Aorta (tissue), 5 donors: ENCODE data around the gene LRRC55. TPM values are rescaled to one million over a fixed set of nuclear protein-coding genes. Genes with fewer than 3 reads are reported as not detected.

Experiments
- ATAC-seq: fragments of 200-7000 bp; cut with Tn5 transposase; one replicate; pipeline ENCODE4 v1.9.1; 2022; ENCODE audit warnings: moderate library complexity; ENCODE audit not compliant: low FRiP score
- DNase-seq, 2 donors: peaks; one replicate each; pipeline ENCODE4 v3.0.0-alpha.2; 2020
- H3K27ac ChIP-seq, 2 donors: one replicate each; pipeline ENCODE4 v1.5.1; 2013; ENCODE audit warnings: low read length in 2 of 2, mild to moderate bottlenecking in 2 of 2, moderate library complexity in 2 of 2, control low read depth in 1 of 2, inconsistent platforms in 1 of 2, low read depth in 1 of 2
- H3K27me3 ChIP-seq, 2 donors: one replicate each; pipeline ENCODE4 v1.6.1; 2013; ENCODE audit warnings: control low read depth in 1 of 2, low read length in 1 of 2, mild to moderate bottlenecking in 1 of 2, moderate library complexity in 1 of 2; ENCODE audit not compliant: insufficient read depth in 2 of 2, control insufficient read depth in 1 of 2
- H3K36me3 ChIP-seq, 2 donors: one replicate each; pipeline ENCODE4 v1.6.1; 2013; ENCODE audit warnings: control low read depth in 1 of 2, low read length in 1 of 2, mild to moderate bottlenecking in 1 of 2; ENCODE audit not compliant: insufficient read depth in 2 of 2, control insufficient read depth in 1 of 2
- H3K4me1 ChIP-seq, 2 donors: one replicate each; pipeline ENCODE4 v1.6.1; 2013; ENCODE audit warnings: low read length in 2 of 2, control low read depth in 1 of 2, mild to moderate bottlenecking in 1 of 2, moderate library complexity in 1 of 2; ENCODE audit not compliant: insufficient read depth in 2 of 2, control insufficient read depth in 1 of 2
- H3K4me3 ChIP-seq, 2 donors: one replicate each; pipeline ENCODE4 v1.5.1; 2013; ENCODE audit warnings: low read length in 2 of 2, control low read depth in 1 of 2, mild to moderate bottlenecking in 1 of 2
- H3K9me3 ChIP-seq: one replicate; pipeline ENCODE4 v1.6.1; 2013; ENCODE audit warnings: mild to moderate bottlenecking, low read length; ENCODE audit not compliant: control insufficient read depth
- WGBS, 2 donors: extraction: QIAGEN DNeasy Blood & Tissue Kit; methylation state at CpG; one replicate each; pipeline ENCODE4 v1.1.7; 2013; 5-methylcytosine and 5-hydroxymethylcytosine counted together
- intact Hi-C, 2 donors: fragments of 100-400 bp; cut with DNase I; formaldehyde crosslinking; loops; one replicate each; pipeline versions ENCODE4 v1.14.2 to v1.15.0; 2022
- polyA plus RNA-seq, 2 donors: library from polyadenylated mRNA; stranded (reverse); fragments of 200-250 nt; gene quantifications; one replicate each; pipeline ENCODE4 v1.2.3, GENCODE V29; 2013
- total RNA-seq, 2 donors: library from RNA; stranded (reverse); fragmentation: NEBNext Ultra II Directional; extraction: Animal tissue kit (Norgen Biotek cat#: 25700); gene quantifications; one replicate each; pipeline ENCODE4 v1.2.1, GENCODE V29; 2021
- donor health status: healthy with polysubstance abuse.
- donor health status: Bipolar disorder and iron deficiency.
- donor health status: DM: no; HTN: no; CAD: no.
- donor health status: DM: no; HTN: no; CAD: no.
- donor health status: DM: yes; HTN: yes; CAD: no.

The LRRC55 gene
- total and polyA plus RNA-seq, 4 donors = under 0.01 to 0.21 (median 0.05) TPM; not detected in 1

GRCh38 chr11:57182896-57183295 lies 1.1 kb downstream of the LRRC55 start:
- ATAC-seq (no peak), DNase-seq (no peak)
- WGBS, 2 donors = 71 to 72% methylated on average over 3 of the region's 3 CpGs
- intact Hi-C loops = no loop called here
- Histone ChIP-seq H3K36me3 (no peaks in the 10 kb centered on the region), H3K27me3 (no peaks in the 10 kb centered on the region), H3K27ac (no peak overlapping the region), H3K9me3 (no peaks in the 10 kb centered on the region), H3K4me3 (no peak overlapping the region), H3K4me1 (no peaks in the 10 kb centered on the region)

GRCh38 chr11:57190548-57190947 lies 8.8 kb downstream of the LRRC55 start:
- Histone ChIP-seq H3K27me3 (no peaks in the 10 kb centered on the region), H3K36me3 (no peaks in the 10 kb centered on the region), H3K27ac (no peak overlapping the region), H3K9me3 (no peaks in the 10 kb centered on the region), H3K4me3 (no peak overlapping the region), H3K4me1 (no peaks in the 10 kb centered on the region)
- ATAC-seq = no peak
- DNase-seq = no peak
- 95% methylated on average over 4 of the region's 4 CpGs for WGBS, 2 donors
- intact Hi-C loops = no loop called here

- no peaks in the 10 kb centered on the region for H3K9me3 ChIP-seq
- DNase-seq (no peak), ATAC-seq (no peak)
- no peaks in the 10 kb centered on the region for H3K27me3 ChIP-seq
- no peak overlapping the region for H3K27ac ChIP-seq
- no peak overlapping the region for H3K4me3 ChIP-seq
- WGBS, 2 donors = 66 to 71% methylated on average over 9 of the region's 9 CpGs
- H3K36me3 ChIP-seq = no peaks in the 10 kb centered on the region
- intact Hi-C loops = no loop called here
- H3K4me1 ChIP-seq = no peaks in the 10 kb centered on the region
These were observed 9.8 kb downstream of the LRRC55 start for GRCh38 chr11:57191311-57192219.

- DNase-seq = no peak
- no peaks in the 10 kb centered on the region for H3K9me3 ChIP-seq
- no peaks in the 10 kb centered on the region for H3K36me3 ChIP-seq
- no peaks in the 10 kb centered on the region for H3K4me1 ChIP-seq
- no peaks in the 10 kb centered on the region for H3K27me3 ChIP-seq
- no peak overlapping the region for H3K27ac ChIP-seq
- no peak overlapping the region for H3K4me3 ChIP-seq
- intact Hi-C loops = no loop called here
- ATAC-seq = no peak
- 85 to 90% methylated on average over 1 of the region's 1 CpG for WGBS, 2 donors
These were observed 10.6 kb downstream of the LRRC55 start for GRCh38 chr11:57192316-57192715.

GRCh38 chr11:57196596-57196995 lies 14.8 kb downstream of the LRRC55 start:
- H3K4me1 ChIP-seq = no peaks in the 10 kb centered on the region
- no peaks in the 10 kb centered on the region for H3K9me3 ChIP-seq
- intact Hi-C loops = no loop called here
- no peaks in the 10 kb centered on the region for H3K36me3 ChIP-seq
- DNase-seq (no peak), ATAC-seq (no peak)
- no peaks in the 10 kb centered on the region for H3K27me3 ChIP-seq
- WGBS, 2 donors = 80 to 84% methylated on average over 6 of the region's 6 CpGs
- no peak overlapping the region for H3K27ac ChIP-seq
- no peak overlapping the region for H3K4me3 ChIP-seq

- Histone ChIP-seq H3K4me3 (no peak overlapping the region), H3K27ac (no peak overlapping the region), H3K36me3 (no peaks in the 10 kb centered on the region), H3K9me3 (no peaks in the 10 kb centered on the region), H3K27me3 (no peaks in the 10 kb centered on the region), H3K4me1 (no peaks in the 10 kb centered on the region)
- 80 to 89% methylated on average over 2 of the region's 2 CpGs for WGBS, 2 donors
- DNase-seq = no peak
- no peak for ATAC-seq
- intact Hi-C loops = no loop called here
These were observed 16.0 kb downstream of the LRRC55 start for GRCh38 chr11:57197762-57198161.

- H3K27me3 ChIP-seq = no peaks in the 10 kb centered on the region
- H3K36me3 ChIP-seq = no peaks in the 10 kb centered on the region
- intact Hi-C loops = no loop called here
- no peak overlapping the region for H3K27ac ChIP-seq
- no peak for DNase-seq
- WGBS, 2 donors = 91 to 93% methylated on average over 11 of the region's 11 CpGs
- no peaks in the 10 kb centered on the region for H3K9me3 ChIP-seq
- H3K4me1 ChIP-seq = no peaks in the 10 kb centered on the region
- no peak for ATAC-seq
- no peak overlapping the region for H3K4me3 ChIP-seq
These were observed 17.6 kb downstream of the LRRC55 start for GRCh38 chr11:57199330-57199729.

GRCh38 chr11:57200917-57201316 lies 19.2 kb downstream of the LRRC55 start:
- intact Hi-C loops = no loop called here
- H3K4me3 ChIP-seq = no peak overlapping the region
- ATAC-seq = no peak
- no peak for DNase-seq
- no peak overlapping the region for H3K27ac ChIP-seq
- no peaks in the 10 kb centered on the region for H3K4me1 ChIP-seq
- 47 to 65% methylated on average over 7 of the region's 7 CpGs for WGBS, 2 donors
- no peaks in the 10 kb centered on the region for H3K9me3 ChIP-seq
- no peaks in the 10 kb centered on the region for H3K27me3 ChIP-seq
- no peaks in the 10 kb centered on the region for H3K36me3 ChIP-seq

- Histone ChIP-seq H3K4me1 (no peaks in the 10 kb centered on the region), H3K27ac (no peak overlapping the region), H3K4me3 (no peak overlapping the region), H3K36me3 (no peaks in the 10 kb centered on the region), H3K9me3 (no peaks in the 10 kb centered on the region), H3K27me3 (no peaks in the 10 kb centered on the region)
- peak in 1 of 2 donors; percentile 55 for DNase-seq
- intact Hi-C loops = no loop called here
- WGBS, 2 donors = 46 to 68% methylated on average over 10 of the region's 10 CpGs
- ATAC-seq = peak; percentile 53
These were observed 20.5 kb downstream of the LRRC55 start for GRCh38 chr11:57202281-57202680.
